Islet precursor cell (in vitro differentiated cells): ENCODE measurements around the gene TRAF6.
"Not testable (repeated sequence)": the region's sequence is repeated elsewhere in the genome, so short reads cannot be mapped to it uniquely, and the experiment has no call there.

ENCODE experiments used
- DNase-seq: peaks from one replicate; pipeline ENCODE4 v3.0.0-alpha.2; 2018

Gene TRAF6

GRCh38 chr11:36492724-36493304, 17.3 kb downstream of the TRAF6 start:
- DNase-seq, result no peak

- no peak for DNase-seq
Measured at GRCh38 chr11:36490026-36490806, 19.9 kb downstream of the TRAF6 start.

- DNase-seq, result no peak
Measured at GRCh38 chr11:36488096-36488495, 22.0 kb downstream of the TRAF6 start.

- no peak for DNase-seq
Measured at GRCh38 chr11:36487619-36488018, 22.5 kb downstream of the TRAF6 start.

- DNase-seq, result no peak
Measured at GRCh38 chr11:36485298-36486002, 24.6 kb downstream of the TRAF6 start.

GRCh38 chr11:36483042-36483441, 27.0 kb downstream of the TRAF6 start:
- not testable (repeated sequence) for DNase-seq

GRCh38 chr11:36480833-36481232, 29.2 kb downstream of the TRAF6 start:
- no peak for DNase-seq

GRCh38 chr11:36478700-36479329, 31.3 kb downstream of the TRAF6 start:
- DNase-seq, result no peak

- no peak for DNase-seq
Measured at GRCh38 chr11:36475192-36475591, 34.9 kb downstream of the TRAF6 start.

- no peak for DNase-seq
Measured at GRCh38 chr11:36471577-36471976, 38.5 kb downstream of the TRAF6 start.

- DNase-seq, result no peak
Measured at GRCh38 chr11:36469881-36470802, 39.9 kb downstream of the TRAF6 start.

- peak; percentile 79 for DNase-seq
Measured at GRCh38 chr11:36469063-36469462, 41.0 kb downstream of the TRAF6 start.

GRCh38 chr11:36467916-36468315, 42.2 kb downstream of the TRAF6 start:
- no peak for DNase-seq

- no peak for DNase-seq
Measured at GRCh38 chr11:36467012-36467411, 43.1 kb downstream of the TRAF6 start.

- no peak for DNase-seq
Measured at GRCh38 chr11:36465449-36466163, 44.5 kb downstream of the TRAF6 start.

GRCh38 chr11:36464720-36465119, 45.4 kb downstream of the TRAF6 start:
- DNase-seq, result no peak

- no peak for DNase-seq
Measured at GRCh38 chr11:36463781-36464180, 46.3 kb downstream of the TRAF6 start.

- DNase-seq, result no peak
Measured at GRCh38 chr11:36462321-36462720, 47.8 kb downstream of the TRAF6 start.

- peak; percentile 41 for DNase-seq
Measured at GRCh38 chr11:36460220-36460619, 49.9 kb downstream of the TRAF6 start.

GRCh38 chr11:36459046-36459445, 51.0 kb downstream of the TRAF6 start:
- peak; percentile 52 for DNase-seq

- DNase-seq, result peak; percentile 28
Measured at GRCh38 chr11:36458129-36458915, 51.8 kb downstream of the TRAF6 start.
